Cardiac ventricle fibroblast (primary cell): Measurements from ENCODE around the gene FAM83F. TPM values are rescaled to one million over a fixed set of nuclear protein-coding genes. Genes with fewer than 3 reads are reported as not detected.

Source experiments
- total RNA-seq: library from RNA; depleted of rRNA; stranded (reverse); fragments of >200 nt; gene quantifications from 2 replicates; pipeline ENCODE4 v1.2.3, GENCODE V29; 2015

The FAM83F gene
- total RNA-seq: not detected in 2 replicates

DNA sequence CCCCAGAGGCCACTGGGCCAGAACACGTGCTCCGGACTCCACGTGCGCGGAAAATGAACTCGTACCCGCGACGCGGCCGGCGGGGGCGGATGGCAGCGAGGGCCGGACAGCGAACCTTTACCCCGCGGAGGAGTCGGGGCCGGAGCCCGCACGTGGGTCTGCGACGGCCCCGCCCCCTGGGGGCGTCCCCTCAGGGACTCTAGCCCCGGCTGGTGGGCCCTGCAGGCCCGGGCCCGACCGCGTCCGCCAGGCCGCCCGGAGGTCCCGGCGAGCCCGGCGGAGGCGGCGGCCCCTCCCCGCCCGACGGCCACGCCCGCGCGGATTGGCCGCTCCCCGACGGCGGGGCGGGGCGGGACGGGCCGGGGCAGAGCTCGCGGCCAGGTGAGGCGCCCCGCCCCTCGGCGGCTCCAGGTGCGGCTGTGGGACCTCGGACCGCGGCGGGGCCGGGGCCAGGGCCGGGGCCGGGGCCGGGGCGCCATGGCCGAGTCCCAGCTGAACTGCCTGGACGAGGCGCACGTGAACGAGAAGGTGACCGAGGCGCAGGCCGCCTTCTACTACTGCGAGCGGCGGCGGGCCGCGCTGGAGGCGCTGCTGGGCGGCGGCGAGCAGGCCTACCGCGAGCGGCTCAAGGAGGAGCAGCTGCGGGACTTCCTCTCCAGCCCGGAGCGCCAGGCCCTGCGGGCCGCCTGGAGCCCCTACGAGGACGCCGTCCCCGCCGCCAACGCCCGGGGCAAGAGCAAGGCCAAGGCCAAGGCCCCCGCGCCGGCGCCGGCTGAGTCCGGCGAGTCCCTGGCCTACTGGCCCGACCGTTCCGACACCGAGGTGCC, at the start of gene FAM83F:
TSS of gene FAM83F (plus strand) at position 389 of the 827 bp plus-strand sequence. CDS start at position 478, 89 bp downstream.

DNA sequence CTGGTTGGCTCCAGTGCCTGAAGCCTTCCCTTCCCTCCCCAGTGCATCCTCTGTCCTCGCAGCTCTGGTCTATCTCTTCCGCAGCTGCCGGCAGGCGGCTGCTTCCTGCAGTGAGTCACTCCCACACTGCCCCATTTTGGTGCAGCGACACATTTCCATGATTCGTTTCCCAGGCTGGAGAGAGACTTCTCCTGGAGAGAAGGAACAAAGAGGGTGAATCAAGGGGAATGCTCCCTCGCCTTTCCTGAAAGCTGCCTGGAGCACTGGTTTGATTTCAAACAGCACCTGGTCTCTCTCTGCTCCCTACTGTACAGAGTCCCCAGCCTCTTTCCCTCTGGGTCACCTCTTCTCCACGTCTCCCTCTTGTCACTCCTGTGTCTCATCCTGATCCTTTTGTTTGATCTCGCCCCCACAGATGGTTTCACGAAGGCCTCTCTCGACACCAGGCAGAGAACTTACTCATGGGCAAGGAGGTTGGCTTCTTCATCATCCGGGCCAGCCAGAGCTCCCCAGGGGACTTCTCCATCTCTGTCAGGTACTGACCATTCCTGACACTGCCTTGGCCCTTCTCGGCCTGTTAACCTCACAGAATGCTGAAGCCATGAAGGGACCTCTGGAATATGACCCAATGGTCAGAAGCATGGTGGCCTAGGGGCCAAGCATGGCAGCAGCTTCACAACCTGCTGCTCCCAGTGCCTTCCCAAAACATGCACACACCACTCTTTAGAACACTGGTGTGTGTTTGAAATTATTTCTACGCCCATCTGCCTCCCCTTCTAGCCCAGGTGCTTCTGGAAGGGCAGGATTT, 34.9 kb upstream of the FAM83F start, which contains the start of gene TMA7B:
TSS of gene TMA7B (plus strand) at position 758 of the 808 bp plus-strand sequence. CDS start 3,978 bp downstream, outside the sequence.

Other genes starting within 250 kb of the FAM83F start
- gene ENTHD1, start 101.2 kb upstream of the FAM83F start, total RNA-seq: not detected in 2 replicates
- gene GRAP2, start 93.9 kb upstream of the FAM83F start, total RNA-seq: not detected in 2 replicates
- gene TMA7B, start 34.6 kb upstream of the FAM83F start, total RNA-seq: not detected in 2 replicates
- gene TNRC6B, start 183.0 kb downstream of the FAM83F start, total RNA-seq: 18.7 and 26.5 TPM in 2 replicates